Stomach smooth muscle (tissue), 2 donors: Measurements from ENCODE around the gene POLR2J.
"Not testable (repeated sequence)": the region's sequence is repeated elsewhere in the genome, so short reads cannot be mapped to it uniquely, and the experiment has no call there.

Experiments used
- H3K27ac ChIP-seq: one replicate; pipeline ENCODE4 v1.7.0; 2013; ENCODE audit warnings: mild to moderate bottlenecking, low read length, inconsistent platforms
- H3K27me3 ChIP-seq, 2 donors: one replicate each; pipeline ENCODE4 v1.7.0; 2013; ENCODE audit warnings: low read length in 2 of 2; ENCODE audit not compliant: insufficient read depth in 2 of 2, control insufficient read depth in 1 of 2
- H3K36me3 ChIP-seq, 2 donors: one replicate each; pipeline ENCODE4 v1.7.0; 2013; ENCODE audit warnings: low read length in 2 of 2; ENCODE audit not compliant: control insufficient read depth in 2 of 2, insufficient read depth in 2 of 2
- H3K4me1 ChIP-seq: one replicate; pipeline ENCODE4 v1.7.0; 2013; ENCODE audit warnings: low read length; ENCODE audit not compliant: control insufficient read depth, insufficient read depth
- H3K4me3 ChIP-seq, 2 donors: one replicate each; pipeline ENCODE4 v1.7.0; 2013; ENCODE audit warnings: low read length in 2 of 2
- H3K9ac ChIP-seq, 2 donors: one replicate each; pipeline ENCODE4 v1.7.0; 2013; ENCODE audit warnings: low read length in 2 of 2, mild to moderate bottlenecking in 1 of 2
- H3K9me3 ChIP-seq, 2 donors: one replicate each; pipeline ENCODE4 v1.7.0; 2013; ENCODE audit warnings: low read length in 2 of 2; ENCODE audit not compliant: control insufficient read depth in 2 of 2
- donor health status: healthy.
- donor health status: Pancreatic carcinoma.

The POLR2J gene

GRCh38 chr7:102459221-102459844, 19.4 kb downstream of the POLR2J start:
- H3K9ac ChIP-seq = no peak overlapping the region
- H3K9me3 ChIP-seq = no peaks in the 10 kb centered on the region
- peaks cover 11 to 19% of the 10 kb centered on the region in 2 donors for H3K36me3 ChIP-seq
- H3K4me1 ChIP-seq = peaks cover 10% of the 10 kb centered on the region
- no peak overlapping the region for H3K27ac ChIP-seq
- H3K27me3 ChIP-seq = no peaks in the 10 kb centered on the region
- no peak overlapping the region for H3K4me3 ChIP-seq

DNA sequence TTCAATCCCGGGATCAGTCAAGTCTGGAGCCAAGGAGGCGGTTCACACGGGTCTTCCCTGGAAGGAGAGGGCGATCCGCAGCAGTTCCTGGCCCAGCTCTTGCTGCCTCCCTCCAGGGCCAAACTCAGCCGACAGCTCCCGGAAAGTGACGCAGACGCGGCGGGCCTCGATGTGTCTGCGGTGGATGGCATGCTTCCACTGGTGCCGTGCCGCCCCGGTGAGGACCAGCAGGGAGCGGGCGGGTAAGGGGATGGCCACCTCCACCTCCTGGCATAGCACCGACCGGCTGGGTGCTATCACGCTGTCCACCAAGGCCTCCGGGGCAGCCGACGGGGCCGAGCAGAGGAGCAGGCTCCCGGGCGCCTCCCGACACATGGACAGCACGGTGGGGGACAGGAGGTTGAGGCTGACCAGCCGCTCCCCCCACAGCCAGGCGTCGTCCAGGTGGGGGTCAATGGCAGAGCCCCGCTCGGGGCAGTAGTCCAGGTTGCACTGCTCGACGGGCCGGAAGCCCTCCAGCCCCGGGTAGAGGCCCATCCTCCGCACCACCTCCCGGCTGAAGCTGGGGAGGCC, 21.3 kb downstream of the POLR2J start:
- no peak overlapping the region for H3K27ac ChIP-seq
- no peaks in the 10 kb centered on the region for H3K9me3 ChIP-seq
- peaks cover 11 to 19% of the 10 kb centered on the region in 2 donors for H3K36me3 ChIP-seq
- no peak overlapping the region for H3K4me3 ChIP-seq
- H3K9ac ChIP-seq = no peak overlapping the region
- no peaks in the 10 kb centered on the region for H3K27me3 ChIP-seq
- H3K4me1 ChIP-seq = no peaks in the 10 kb centered on the region

DNA sequence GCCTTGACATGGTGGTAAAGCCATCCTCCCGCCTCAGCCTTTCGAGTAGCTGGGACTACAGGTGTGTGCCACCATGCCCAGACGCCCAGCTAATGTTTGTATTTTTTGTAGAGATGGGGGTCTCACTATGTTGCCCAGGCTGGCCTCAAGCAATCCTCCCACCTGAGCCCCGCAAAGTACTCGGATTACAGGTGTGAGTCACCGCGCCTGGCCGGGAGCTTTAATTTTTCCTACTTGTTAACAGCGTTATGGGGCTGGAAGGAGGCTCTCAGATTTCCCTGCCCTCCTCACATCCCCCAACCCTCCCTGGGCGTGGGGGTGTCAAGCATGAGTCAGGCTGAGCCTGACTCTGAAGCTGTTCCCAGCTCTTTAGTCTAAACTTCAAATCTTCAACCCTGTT, 22.4 kb downstream of the POLR2J start:
- H3K9ac ChIP-seq = no peak overlapping the region
- peaks cover 11 to 19% of the 10 kb centered on the region in 2 donors for H3K36me3 ChIP-seq

GRCh38 chr7:102455596-102455995, 23.1 kb downstream of the POLR2J start:
- peaks cover 11 to 19% of the 10 kb centered on the region in 2 donors for H3K36me3 ChIP-seq
- no peaks in the 10 kb centered on the region for H3K9me3 ChIP-seq
- H3K27ac ChIP-seq = no peak overlapping the region
- H3K4me3 ChIP-seq = no peak overlapping the region
- H3K27me3 ChIP-seq = no peaks in the 10 kb centered on the region
- H3K4me1 ChIP-seq = no peaks in the 10 kb centered on the region
- H3K9ac ChIP-seq = no peak overlapping the region

More for the DNA sequence above, 22.4 kb downstream of the POLR2J start:
- H3K27me3 ChIP-seq = no peaks in the 10 kb centered on the region
- H3K27ac ChIP-seq = no peak overlapping the region
- no peaks in the 10 kb centered on the region for H3K4me1 ChIP-seq
- no peaks in the 10 kb centered on the region for H3K9me3 ChIP-seq
- no peak overlapping the region for H3K4me3 ChIP-seq

- H3K36me3 ChIP-seq = peaks cover 11 to 19% of the 10 kb centered on the region in 2 donors
- H3K9ac ChIP-seq, H3K27ac ChIP-seq, H3K27me3 ChIP-seq, H3K9me3 ChIP-seq, H3K4me3 ChIP-seq, H3K4me1 ChIP-seq: not testable (repeated sequence)
Measured at GRCh38 chr7:102454932-102455331, 23.8 kb downstream of the POLR2J start.

- peaks cover 11 to 17% of the 10 kb centered on the region in 2 donors for H3K36me3 ChIP-seq
- no peaks in the 10 kb centered on the region for H3K4me1 ChIP-seq
- H3K27me3 ChIP-seq = no peaks in the 10 kb centered on the region
- no peak overlapping the region for H3K4me3 ChIP-seq
- H3K9ac ChIP-seq = no peak overlapping the region
- H3K9me3 ChIP-seq = no peaks in the 10 kb centered on the region
- no peak overlapping the region for H3K27ac ChIP-seq
Measured at GRCh38 chr7:102454468-102454867, 24.3 kb downstream of the POLR2J start.

- Histone ChIP-seq H3K36me3 (peaks cover 11 to 13% of the 10 kb centered on the region in 2 donors), H3K27ac (no peak overlapping the region), H3K4me1 (no peaks in the 10 kb centered on the region), H3K9ac (no peak overlapping the region), H3K4me3 (no peak overlapping the region), H3K27me3 (no peaks in the 10 kb centered on the region), H3K9me3 (no peaks in the 10 kb centered on the region)
Measured at GRCh38 chr7:102453319-102453718, 25.4 kb downstream of the POLR2J start.

DNA sequence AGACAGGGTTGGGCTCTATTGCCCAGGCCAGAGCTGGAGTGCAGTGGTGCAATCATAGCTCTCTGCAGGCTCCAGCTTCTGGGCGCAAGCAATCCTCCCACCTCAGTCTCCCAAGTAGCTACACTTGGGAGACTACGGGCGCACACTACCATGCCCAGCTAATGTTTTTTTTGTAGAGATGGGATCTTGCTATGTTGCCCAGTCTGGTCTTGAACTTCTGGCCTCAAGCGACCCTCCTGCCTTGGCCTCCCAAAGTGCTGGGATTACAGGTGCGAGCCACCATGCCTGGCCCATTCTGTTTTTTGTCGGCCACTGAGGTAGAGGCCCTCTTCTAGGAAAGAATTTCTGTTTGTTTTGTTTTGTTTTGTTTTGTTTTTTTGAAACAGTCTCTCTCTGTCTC, 26.3 kb downstream of the POLR2J start:
- Histone ChIP-seq H3K27ac (no peak overlapping the region), H3K9ac (no peak overlapping the region), H3K27me3 (no peaks in the 10 kb centered on the region), H3K9me3 (no peaks in the 10 kb centered on the region), H3K36me3 (peaks cover 5 to 7% of the 10 kb centered on the region in 2 donors), H3K4me3 (no peak overlapping the region), H3K4me1 (no peaks in the 10 kb centered on the region)

GRCh38 chr7:102451371-102452054, 27.2 kb downstream of the POLR2J start:
- H3K27ac ChIP-seq = no peak overlapping the region
- peaks cover 0 to 1% of the 10 kb centered on the region in 2 donors for H3K36me3 ChIP-seq
- no peak overlapping the region for H3K4me3 ChIP-seq
- H3K27me3 ChIP-seq = no peaks in the 10 kb centered on the region
- no peaks in the 10 kb centered on the region for H3K9me3 ChIP-seq
- no peak overlapping the region for H3K9ac ChIP-seq
- H3K4me1 ChIP-seq = no peaks in the 10 kb centered on the region

GRCh38 chr7:102450242-102450641, 28.5 kb downstream of the POLR2J start:
- Histone ChIP-seq H3K9me3 (no peaks in the 10 kb centered on the region), H3K27ac (no peak overlapping the region), H3K27me3 (no peaks in the 10 kb centered on the region), H3K4me3 (no peak overlapping the region), H3K4me1 (no peaks in the 10 kb centered on the region), H3K9ac (no peak overlapping the region), H3K36me3 (no peaks in the 10 kb centered on the region)

DNA sequence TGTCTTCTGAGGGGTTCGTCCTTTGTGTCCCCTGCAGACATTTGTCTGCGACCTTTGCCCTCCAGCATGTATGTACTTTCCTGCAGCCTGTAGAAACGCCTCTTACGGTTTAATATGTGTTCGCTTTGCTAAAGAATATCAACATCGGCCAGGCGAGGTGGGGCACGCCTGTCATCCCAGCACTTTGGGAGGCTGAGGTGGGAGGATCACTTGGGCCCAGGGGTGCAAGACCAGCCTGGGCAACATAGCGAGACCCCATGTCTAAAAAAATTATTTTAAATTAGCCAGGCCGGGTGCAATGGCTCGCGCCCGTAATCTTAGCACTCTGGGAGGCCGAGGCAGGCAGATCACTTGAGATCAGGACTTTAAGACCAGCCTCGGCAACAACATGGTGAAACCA, 29.6 kb downstream of the POLR2J start:
- Histone ChIP-seq H3K4me3 (no peak overlapping the region), H3K4me1 (no peaks in the 10 kb centered on the region), H3K9me3 (no peaks in the 10 kb centered on the region), H3K36me3 (no peaks in the 10 kb centered on the region), H3K27ac (no peak overlapping the region), H3K9ac (no peak overlapping the region), H3K27me3 (no peaks in the 10 kb centered on the region)
